GM21360 (cell line): ENCODE results near the gene SORBS1.

Experiments used
- ATAC-seq: cut with Tn5 transposase; IDR thresholded peaks from one replicate; pipeline ENCODE4 v1.9.1; 2021; ENCODE audit warnings: mild to moderate bottlenecking, moderate library complexity; ENCODE audit not compliant: unreplicated experiment

SORBS1 gene

GRCh38 chr10:95395947-95396449 lies 165.2 kb downstream of the SORBS1 start:
- ATAC-seq: no peak

- ATAC-seq: peak; percentile 47
Observed at GRCh38 chr10:95394161-95394880, 166.8 kb downstream of the SORBS1 start.

- no peak for ATAC-seq
Observed at GRCh38 chr10:95392681-95393164, 168.4 kb downstream of the SORBS1 start.

DNA sequence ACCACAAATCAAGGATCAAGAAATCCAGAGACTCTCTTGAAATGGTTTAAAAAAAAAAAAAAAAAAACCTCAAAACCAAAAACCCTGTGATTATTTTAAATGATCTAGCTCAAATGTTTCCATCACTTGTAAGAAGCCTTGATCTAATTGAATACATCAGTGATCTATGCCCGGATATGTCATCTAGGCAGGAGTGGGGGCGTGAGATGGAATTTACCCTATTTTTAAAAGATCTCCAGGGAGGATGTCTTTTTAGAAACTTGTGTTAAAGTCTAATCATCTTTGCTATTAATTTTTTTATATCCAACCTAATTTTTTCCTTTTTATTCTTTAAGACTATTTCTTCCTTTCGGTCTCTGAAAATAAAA lies 169.0 kb downstream of the SORBS1 start:
- ATAC-seq: no peak

DNA sequence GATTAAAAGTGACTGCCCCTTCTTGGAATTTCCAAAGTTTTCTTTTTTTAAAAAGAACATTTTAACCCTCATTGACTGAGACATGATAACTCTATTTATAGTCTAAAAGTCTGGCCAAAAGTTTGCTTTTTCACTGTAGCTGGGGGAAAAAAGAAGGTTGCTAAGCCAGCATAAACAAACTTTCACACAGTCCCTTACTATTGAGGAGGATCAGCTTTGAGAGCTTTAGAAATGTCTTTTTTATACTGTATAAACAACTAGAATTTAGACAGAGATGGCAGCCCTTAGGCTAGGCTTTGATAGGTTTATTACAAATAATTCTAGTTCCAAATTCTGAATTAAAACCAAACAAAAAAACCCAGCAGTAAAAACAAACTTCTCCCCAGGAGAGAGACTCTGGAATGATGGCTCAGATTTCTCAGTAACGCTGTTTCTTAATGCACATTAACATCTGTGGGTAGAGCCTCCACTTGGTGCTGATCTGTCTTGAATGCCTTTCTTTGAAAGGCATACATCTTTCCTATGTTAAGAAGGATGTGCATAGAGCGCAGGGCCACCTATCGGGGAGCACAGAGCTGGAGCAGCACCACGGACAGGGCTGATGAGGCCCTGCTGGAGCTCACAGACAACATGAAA lies 169.5 kb downstream of the SORBS1 start:
- no peak for ATAC-seq

GRCh38 chr10:95391164-95391563 lies 170.0 kb downstream of the SORBS1 start:
- no peak for ATAC-seq

- ATAC-seq: no peak
Observed at GRCh38 chr10:95389982-95390381, 171.2 kb downstream of the SORBS1 start.

- ATAC-seq: no peak
Observed at GRCh38 chr10:95389176-95389575, 172.0 kb downstream of the SORBS1 start.

GRCh38 chr10:95388539-95388938 lies 172.6 kb downstream of the SORBS1 start:
- ATAC-seq: no peak

DNA sequence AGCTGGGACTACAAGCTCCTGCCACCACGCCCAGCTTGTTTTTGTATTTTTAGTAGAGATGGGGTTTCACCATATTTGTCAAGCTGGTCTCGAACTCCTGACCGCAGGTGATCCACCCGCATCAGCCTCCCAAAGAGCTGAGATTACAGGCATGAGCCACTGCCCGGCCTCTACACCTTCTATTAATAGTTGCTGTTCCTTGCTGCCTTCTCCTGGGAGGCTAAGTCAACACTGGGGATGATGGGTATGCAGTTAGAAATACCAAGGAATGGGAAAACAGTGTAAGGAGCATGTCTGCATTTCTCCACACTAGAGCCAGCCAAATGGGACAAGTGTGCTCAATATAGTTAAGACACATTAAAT lies 173.1 kb downstream of the SORBS1 start:
- no peak for ATAC-seq

DNA sequence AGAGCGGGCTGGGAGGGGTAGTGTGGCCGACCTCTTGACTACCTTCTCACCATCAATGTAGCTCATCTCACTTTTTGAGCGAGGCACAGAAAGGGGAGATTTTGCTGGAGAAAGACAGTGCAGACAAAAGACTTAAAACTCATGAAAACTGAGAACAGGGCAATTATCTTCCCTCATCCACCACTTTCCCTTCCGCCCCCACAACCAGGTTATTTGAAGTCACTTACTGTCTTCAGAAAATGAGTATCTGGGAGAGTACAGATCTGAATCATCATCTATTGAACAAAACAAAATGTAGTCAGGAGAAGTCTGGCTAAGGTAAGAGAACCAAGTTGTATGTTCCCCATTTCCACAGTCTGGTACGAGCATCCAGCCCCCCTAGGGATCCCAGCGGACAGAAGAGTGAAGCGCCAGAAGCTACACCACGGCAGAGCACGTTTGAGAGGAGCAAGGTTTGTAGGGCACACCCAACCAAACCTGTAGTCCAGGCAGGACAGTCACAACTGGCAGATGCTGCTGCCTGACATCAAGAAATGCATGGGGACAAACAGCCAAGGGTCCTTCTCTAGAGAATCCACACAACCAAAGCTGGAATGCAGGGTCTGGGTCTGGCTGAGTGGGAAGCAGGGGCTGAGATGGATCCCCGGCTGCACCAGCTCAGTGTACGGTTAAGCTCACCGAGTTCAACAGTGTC lies 177.0 kb downstream of the SORBS1 start:
- ATAC-seq: no peak

GRCh38 chr10:95382596-95382995 lies 178.6 kb downstream of the SORBS1 start:
- ATAC-seq: no peak

- no peak for ATAC-seq
Observed at GRCh38 chr10:95382174-95382573, 179.0 kb downstream of the SORBS1 start.

GRCh38 chr10:95377950-95378349 lies 183.2 kb downstream of the SORBS1 start:
- no peak for ATAC-seq

GRCh38 chr10:95375418-95375817 lies 185.8 kb downstream of the SORBS1 start:
- no peak for ATAC-seq

- peak; percentile 90 for ATAC-seq
Observed at GRCh38 chr10:95374597-95375209, 186.5 kb downstream of the SORBS1 start.

GRCh38 chr10:95373660-95374059 lies 187.5 kb downstream of the SORBS1 start:
- ATAC-seq: no peak

GRCh38 chr10:95364342-95364741 lies 196.8 kb downstream of the SORBS1 start:
- ATAC-seq: no peak

DNA sequence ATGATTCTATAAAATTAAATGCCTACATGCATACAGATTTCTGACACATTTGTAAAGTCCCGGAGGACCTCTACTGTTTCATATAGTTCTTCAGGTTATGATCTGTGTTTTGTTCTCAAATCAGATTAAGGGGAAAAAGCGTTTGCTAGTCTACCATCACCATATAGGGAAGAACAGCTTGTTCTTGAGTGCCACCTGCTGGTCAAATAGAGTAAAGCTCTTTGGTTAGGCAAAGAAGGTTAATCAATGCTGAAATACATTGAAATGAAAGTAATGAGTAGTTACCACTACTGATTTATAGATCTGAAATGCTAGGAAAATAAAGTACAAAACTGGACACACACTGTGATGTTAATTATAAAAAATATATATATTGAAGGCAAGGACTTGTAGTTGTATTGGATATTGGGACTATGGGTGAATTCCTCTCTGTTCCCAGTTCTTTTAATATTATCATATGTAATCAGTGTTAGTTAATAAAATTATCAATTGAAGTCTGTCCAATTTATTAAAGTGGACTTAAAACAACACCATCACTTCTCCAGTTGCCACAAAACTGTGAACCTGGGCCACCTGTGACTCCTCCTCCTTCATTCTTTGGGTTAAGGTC lies 197.8 kb downstream of the SORBS1 start:
- peak; percentile 75 for ATAC-seq

- ATAC-seq: peak; percentile 48
Observed at GRCh38 chr10:95360122-95360714, 201.0 kb downstream of the SORBS1 start.

GRCh38 chr10:95359466-95359865 lies 201.7 kb downstream of the SORBS1 start:
- ATAC-seq: no peak
